ENCODE measurements around the gene SLC15A1.
"Not testable (repeated sequence)": the region's sequence is repeated elsewhere in the genome, so short reads cannot be mapped to it uniquely, and the experiment has no call there.

SLC15A1 gene

GRCh38 chr13:98648141-98648540, 104.3 kb downstream of the SLC15A1 start:
- Histone ChIP-seq H3K9ac (no peak overlapping the region), H3K4me1 (ENCODE audit: low read depth, poor library complexity, severe bottlenecking) (no peaks in the 10 kb centered on the region), H4K20me1 (ENCODE audit: insufficient read depth) (no peaks in the 10 kb centered on the region), H3K36me3 (ENCODE audit: insufficient read depth) (no peaks in the 10 kb centered on the region), H2AFZ (ENCODE audit: low read depth) (no peak overlapping the region), H3K4me2 (no peak overlapping the region), H3K27me3 (ENCODE audit: insufficient read depth, low read depth) (no peaks in the 10 kb centered on the region), H3K27ac (no peak overlapping the region), H3K79me2 (ENCODE audit: insufficient read depth, low read depth) (no peaks in the 10 kb centered on the region), H3K4me3 (IDR thresholded peaks at IDR 0.05; ENCODE audit: insufficient read depth, low read depth, low read length) (no peak overlapping the region)
- TF ChIP-seq CTCF (conservative IDR thresholded peaks at IDR 0.05; ENCODE audit: low read depth, low read length), result no peak

- Histone ChIP-seq H3K27me3 (ENCODE audit: insufficient read depth, low read depth) (no peaks in the 10 kb centered on the region), H4K20me1 (ENCODE audit: insufficient read depth) (no peaks in the 10 kb centered on the region)
- TF ChIP-seq CTCF (conservative IDR thresholded peaks at IDR 0.05; ENCODE audit: low read depth, low read length), result no peak
Measured at GRCh38 chr13:98647121-98647520, 105.4 kb downstream of the SLC15A1 start.

GRCh38 chr13:98643479-98643878, 109.0 kb downstream of the SLC15A1 start:
- no peaks in the 10 kb centered on the region for H3K79me2 ChIP-seq (ENCODE audit: insufficient read depth, low read depth)
- no peaks in the 10 kb centered on the region for H3K36me3 ChIP-seq (ENCODE audit: insufficient read depth)
- H2AFZ ChIP-seq (ENCODE audit: low read depth), result no peak overlapping the region
- H3K9ac ChIP-seq, result no peak overlapping the region
- no peak overlapping the region for H3K4me3 ChIP-seq (IDR thresholded peaks at IDR 0.05; ENCODE audit: insufficient read depth, low read depth, low read length)
- TF ChIP-seq CTCF (conservative IDR thresholded peaks at IDR 0.05; ENCODE audit: low read depth, low read length), result no peak
- no peaks in the 10 kb centered on the region for H4K20me1 ChIP-seq (ENCODE audit: insufficient read depth)
- no peak overlapping the region for H3K27ac ChIP-seq
- no peaks in the 10 kb centered on the region for H3K27me3 ChIP-seq (ENCODE audit: insufficient read depth, low read depth)
- H3K4me1 ChIP-seq (ENCODE audit: low read depth, poor library complexity, severe bottlenecking), result no peaks in the 10 kb centered on the region
- no peak overlapping the region for H3K4me2 ChIP-seq

More at GRCh38 chr13:98647121-98647520, 105.4 kb downstream of the SLC15A1 start:
- H3K36me3 ChIP-seq (ENCODE audit: insufficient read depth), result no peaks in the 10 kb centered on the region
- no peaks in the 10 kb centered on the region for H3K79me2 ChIP-seq (ENCODE audit: insufficient read depth, low read depth)
- H3K4me3 ChIP-seq (IDR thresholded peaks at IDR 0.05; ENCODE audit: insufficient read depth, low read depth, low read length), result no peak overlapping the region
- no peak overlapping the region for H2AFZ ChIP-seq (ENCODE audit: low read depth)
- H3K4me1 ChIP-seq (ENCODE audit: low read depth, poor library complexity, severe bottlenecking), result no peaks in the 10 kb centered on the region
- no peak overlapping the region for H3K27ac ChIP-seq
- no peak overlapping the region for H3K9ac ChIP-seq
- H3K4me2 ChIP-seq, result no peak overlapping the region

GRCh38 chr13:98641075-98641474, 111.4 kb downstream of the SLC15A1 start:
- H3K4me1 ChIP-seq (ENCODE audit: low read depth, poor library complexity, severe bottlenecking), result no peaks in the 10 kb centered on the region
- no peaks in the 10 kb centered on the region for H3K27me3 ChIP-seq (ENCODE audit: insufficient read depth, low read depth)
- H3K9ac ChIP-seq, result no peak overlapping the region
- H4K20me1 ChIP-seq (ENCODE audit: insufficient read depth), result no peaks in the 10 kb centered on the region
- no peak for TF ChIP-seq CTCF (conservative IDR thresholded peaks at IDR 0.05; ENCODE audit: low read depth, low read length)
- no peak overlapping the region for H2AFZ ChIP-seq (ENCODE audit: low read depth)
- no peak overlapping the region for H3K27ac ChIP-seq
- no peak overlapping the region for H3K4me2 ChIP-seq
- no peak overlapping the region for H3K4me3 ChIP-seq (IDR thresholded peaks at IDR 0.05; ENCODE audit: insufficient read depth, low read depth, low read length)
- H3K79me2 ChIP-seq (ENCODE audit: insufficient read depth, low read depth), result no peaks in the 10 kb centered on the region
- H3K36me3 ChIP-seq (ENCODE audit: insufficient read depth), result no peaks in the 10 kb centered on the region

- not testable (repeated sequence) for H3K4me2 ChIP-seq; H2AFZ ChIP-seq (ENCODE audit: low read depth); H3K27ac ChIP-seq; H3K4me3 ChIP-seq (IDR thresholded peaks at IDR 0.05; ENCODE audit: insufficient read depth, low read depth, low read length); H3K79me2 ChIP-seq (ENCODE audit: insufficient read depth, low read depth); H3K9ac ChIP-seq; H3K36me3 ChIP-seq (ENCODE audit: insufficient read depth); H3K27me3 ChIP-seq (ENCODE audit: insufficient read depth, low read depth); H4K20me1 ChIP-seq (ENCODE audit: insufficient read depth); H3K4me1 ChIP-seq (ENCODE audit: low read depth, poor library complexity, severe bottlenecking)
Measured at GRCh38 chr13:98639785-98640184, 112.7 kb downstream of the SLC15A1 start.

GRCh38 chr13:98638352-98638751, 114.1 kb downstream of the SLC15A1 start:
- not testable (repeated sequence) for H3K4me1 ChIP-seq (ENCODE audit: low read depth, poor library complexity, severe bottlenecking); H2AFZ ChIP-seq (ENCODE audit: low read depth); H3K27me3 ChIP-seq (ENCODE audit: insufficient read depth, low read depth); H3K4me3 ChIP-seq (IDR thresholded peaks at IDR 0.05; ENCODE audit: insufficient read depth, low read depth, low read length); H3K36me3 ChIP-seq (ENCODE audit: insufficient read depth); H3K27ac ChIP-seq; H3K79me2 ChIP-seq (ENCODE audit: insufficient read depth, low read depth); H4K20me1 ChIP-seq (ENCODE audit: insufficient read depth); H3K9ac ChIP-seq; H3K4me2 ChIP-seq

Measured in KMS-11 (cell line).